Ishikawa (cell line): ENCODE data around the gene ESPL1.

Experiments
- CEBPB ChIP-seq: IDR thresholded peaks from 2 replicates; pipeline ENCODE4 v1.6.1; 2012
- CREB1 ChIP-seq: IDR thresholded peaks from 2 replicates; pipeline ENCODE4 v1.6.1; 2012; ENCODE audit warnings: low read depth
- EGR1 ChIP-seq: IDR thresholded peaks from 2 replicates; pipeline ENCODE4 v1.6.1; 2012
- EP300 ChIP-seq: IDR thresholded peaks from 2 replicates; pipeline ENCODE4 v1.6.1; 2012; ENCODE audit warnings: borderline replicate concordance
- FOXM1 ChIP-seq: IDR thresholded peaks from 2 replicates; pipeline ENCODE4 v1.6.1; 2012; ENCODE audit warnings: low read depth, borderline replicate concordance
- MAX ChIP-seq: IDR thresholded peaks from 2 replicates; pipeline ENCODE4 v1.6.1; 2012
- NFIC ChIP-seq: IDR thresholded peaks from 2 replicates; pipeline ENCODE4 v1.6.1; 2012
- RAD21 ChIP-seq: IDR thresholded peaks from 2 replicates; pipeline ENCODE4 v1.6.1; 2012; ENCODE audit warnings: low read depth
- REST ChIP-seq: IDR thresholded peaks from 2 replicates; pipeline ENCODE4 v1.6.1; 2012; ENCODE audit warnings: low read depth, mild to moderate bottlenecking
- TAF1 ChIP-seq: IDR thresholded peaks from 2 replicates; pipeline ENCODE4 v1.6.1; 2012; ENCODE audit warnings: low read depth, mild to moderate bottlenecking
- TCF12 ChIP-seq: IDR thresholded peaks from 2 replicates; pipeline ENCODE4 v1.6.1; 2012; ENCODE audit warnings: low read depth
- TEAD4 ChIP-seq: IDR thresholded peaks from 2 replicates; pipeline ENCODE4 v1.6.1; 2012
- USF1 ChIP-seq: IDR thresholded peaks from 2 replicates; pipeline ENCODE4 v1.6.1; 2012
- YY1 ChIP-seq: IDR thresholded peaks from 2 replicates; pipeline ENCODE4 v1.6.1; 2012; ENCODE audit warnings: low read depth
- ZBTB7A ChIP-seq: IDR thresholded peaks from 2 replicates; pipeline ENCODE4 v1.6.1; 2012; ENCODE audit warnings: low read depth

The ESPL1 gene

GRCh38 chr12:53302903-53303302 is 34.8 kb downstream of the ESPL1 start:
- no peak for TF ChIP-seq TEAD4
- TF ChIP-seq YY1, result no peak
- TF ChIP-seq RAD21, result no peak
- no peak for TF ChIP-seq NFIC
- no peak for TF ChIP-seq FOXM1
- no peak for TF ChIP-seq MAX
- TF ChIP-seq EP300, result no peak
- TF ChIP-seq TAF1, result no peak
- no peak for TF ChIP-seq TCF12
- TF ChIP-seq USF1, result no peak
- TF ChIP-seq CEBPB, result no peak
- no peak for TF ChIP-seq EGR1
- TF ChIP-seq CREB1, result no peak
- no peak for TF ChIP-seq REST
- no peak for TF ChIP-seq ZBTB7A

- no peak for TF ChIP-seq MAX
- no peak for TF ChIP-seq RAD21
- TF ChIP-seq TAF1, result no peak
- no peak for TF ChIP-seq FOXM1
- no peak for TF ChIP-seq YY1
- TF ChIP-seq CEBPB, result no peak
- TF ChIP-seq NFIC, result no peak
- TF ChIP-seq EGR1, result no peak
Measured at GRCh38 chr12:53306826-53307225, 38.7 kb downstream of the ESPL1 start.

GRCh38 chr12:53308276-53308675 is 40.2 kb downstream of the ESPL1 start:
- no peak for TF ChIP-seq ZBTB7A
- no peak for TF ChIP-seq NFIC
- no peak for TF ChIP-seq TAF1
- TF ChIP-seq USF1, result no peak

- TF ChIP-seq TCF12, result no peak
- TF ChIP-seq CEBPB, result no peak
- TF ChIP-seq TEAD4, result no peak
- no peak for TF ChIP-seq USF1
- TF ChIP-seq MAX, result no peak
- TF ChIP-seq ZBTB7A, result no peak
- no peak for TF ChIP-seq EP300
- no peak for TF ChIP-seq RAD21
- no peak for TF ChIP-seq EGR1
- TF ChIP-seq FOXM1, result no peak
- TF ChIP-seq REST, result no peak
- TF ChIP-seq CREB1, result no peak
- TF ChIP-seq NFIC, result no peak
- no peak for TF ChIP-seq TAF1
- TF ChIP-seq YY1, result no peak
Measured at GRCh38 chr12:53313996-53314395, 45.9 kb downstream of the ESPL1 start.

- TF ChIP-seq ZBTB7A (no peak), RAD21 (no peak), EP300 (no peak), TCF12 (no peak), MAX (no peak), CREB1 (no peak), FOXM1 (no peak), CEBPB (no peak), TAF1 (no peak), EGR1 (no peak), YY1 (no peak), NFIC (no peak), USF1 (no peak), TEAD4 (no peak; the same call in 1 of the 2 replicates), REST (no peak)
Measured at GRCh38 chr12:53320352-53321195, 52.5 kb downstream of the ESPL1 start.
